GM12892 (cell line): ENCODE data around the gene ASB5.

Experiments used
- POLR2A ChIP-seq: IDR thresholded peaks from 2 replicates; pipeline ENCODE4 v1.6.1; 2011; ENCODE audit warnings: low read depth, low read length, control low read depth
- POLR2AphosphoS5 ChIP-seq: IDR thresholded peaks from 2 replicates; pipeline ENCODE4 v1.6.1; 2011; ENCODE audit warnings: low read depth, low read length, control low read depth

DNA sequence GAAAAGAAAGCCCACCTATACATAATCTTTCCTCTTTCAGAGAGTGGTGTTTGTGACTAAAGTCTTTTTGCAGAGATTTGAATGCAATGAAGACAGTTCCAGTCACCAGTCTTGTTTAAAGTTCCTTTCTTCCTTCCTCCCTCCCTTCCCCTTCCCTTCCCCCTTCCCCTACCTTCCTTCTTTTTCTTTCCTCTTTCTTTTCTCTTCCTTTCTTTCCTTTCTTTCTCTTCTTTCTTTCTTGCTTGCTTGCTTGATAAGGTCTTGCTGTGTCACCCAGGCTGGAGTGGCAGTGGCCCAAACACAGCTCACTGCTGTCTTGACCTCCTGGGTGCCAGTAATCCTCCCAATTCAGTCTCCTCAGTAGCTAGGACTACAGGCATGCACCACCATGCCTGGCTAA lies 19.0 kb upstream of the ASB5 start:
- no peak for TF ChIP-seq POLR2A
- TF ChIP-seq POLR2AphosphoS5: no peak
